KMS-11 (cell line): ENCODE measurements around the gene PSMD6.

Experiments used
- H2AFZ ChIP-seq: fragments of 200-600 bp; sonication (generic); 2 replicates; pipeline ENCODE4 v1.6.1; 2016; ENCODE audit warnings: antibody characterized with exemption, mixed run types, low read depth
- H3K27ac ChIP-seq: fragments of 200-600 bp; sonication (generic); 2 replicates; pipeline ENCODE4 v1.6.1; 2016; ENCODE audit warnings: mild to moderate bottlenecking, mixed run types
- H3K27me3 ChIP-seq: fragments of 200-600 bp; sonication (generic); 2 replicates; pipeline ENCODE4 v1.6.1; 2017; ENCODE audit warnings: mild to moderate bottlenecking, low read depth, mixed run types, moderate library complexity; ENCODE audit not compliant: insufficient read depth
- H3K36me3 ChIP-seq: fragments of 200-600 bp; sonication (generic); 2 replicates; pipeline ENCODE4 v1.6.1; 2017; ENCODE audit warnings: mild to moderate bottlenecking, mixed run types; ENCODE audit not compliant: insufficient read depth
- H3K4me1 ChIP-seq: fragments of 200-600 bp; sonication (generic); 2 replicates; pipeline ENCODE4 v1.6.1; 2016; ENCODE audit warnings: mild to moderate bottlenecking, low read depth, mixed run types; ENCODE audit not compliant: poor library complexity, severe bottlenecking
- H3K4me2 ChIP-seq: fragments of 200-600 bp; sonication (generic); 2 replicates; pipeline ENCODE4 v1.7.0; 2016; ENCODE audit warnings: mild to moderate bottlenecking, mixed run types
- H3K4me3 ChIP-seq: fragments of 200-600 bp; sonication (generic); IDR thresholded peaks from 2 replicates; pipeline ENCODE4 v1.6.1; 2017; ENCODE audit warnings: low read depth, low read length, mixed read lengths; ENCODE audit not compliant: insufficient read depth
- H3K79me2 ChIP-seq: fragments of 200-600 bp; sonication (generic); 2 replicates; pipeline ENCODE4 v1.6.1; 2016; ENCODE audit warnings: low read depth, mixed run types; ENCODE audit not compliant: insufficient read depth
- H3K9ac ChIP-seq: fragments of 200-600 bp; sonication (generic); 2 replicates; pipeline ENCODE4 v1.6.1; 2016; ENCODE audit warnings: mild to moderate bottlenecking, mixed run types
- H4K20me1 ChIP-seq: fragments of 200-600 bp; sonication (generic); 2 replicates; pipeline ENCODE4 v1.6.1; 2016; ENCODE audit warnings: mild to moderate bottlenecking, mixed run types; ENCODE audit not compliant: insufficient read depth
- CTCF ChIP-seq: fragments of 200-600 bp; sonication (generic); conservative IDR thresholded peaks from 2 replicates; pipeline ENCODE4 v1.6.1; 2017; ENCODE audit warnings: low read depth, mild to moderate bottlenecking, antibody characterized with exemption, low read length, moderate library complexity, mixed read lengths

PSMD6 gene

GRCh38 chr3:64055076-64055475, 31.8 kb upstream of the PSMD6 start:
- H2AFZ ChIP-seq, result no peak overlapping the region
- no peaks in the 10 kb centered on the region for H3K36me3 ChIP-seq
- no peak overlapping the region for H3K9ac ChIP-seq
- no peak overlapping the region for H3K27ac ChIP-seq
- TF ChIP-seq CTCF, result no peak
- no peak overlapping the region for H3K4me3 ChIP-seq
- H4K20me1 ChIP-seq, result no peaks in the 10 kb centered on the region
- H3K4me2 ChIP-seq, result no peak overlapping the region
- no peaks in the 10 kb centered on the region for H3K4me1 ChIP-seq
- H3K79me2 ChIP-seq, result no peaks in the 10 kb centered on the region
- no peaks in the 10 kb centered on the region for H3K27me3 ChIP-seq

GRCh38 chr3:64054488-64054887, 31.2 kb upstream of the PSMD6 start:
- H3K79me2 ChIP-seq, result no peaks in the 10 kb centered on the region
- H3K9ac ChIP-seq, result no peak overlapping the region
- H3K27ac ChIP-seq, result no peak overlapping the region
- H3K4me1 ChIP-seq, result no peaks in the 10 kb centered on the region
- H3K4me2 ChIP-seq, result no peak overlapping the region
- no peaks in the 10 kb centered on the region for H4K20me1 ChIP-seq
- no peak overlapping the region for H2AFZ ChIP-seq
- H3K27me3 ChIP-seq, result no peaks in the 10 kb centered on the region
- TF ChIP-seq CTCF, result no peak
- H3K36me3 ChIP-seq, result no peaks in the 10 kb centered on the region
- no peak overlapping the region for H3K4me3 ChIP-seq

- Histone ChIP-seq H3K4me1 (no peaks in the 10 kb centered on the region), H2AFZ (no peak overlapping the region), H3K9ac (no peak overlapping the region), H3K4me3 (no peak overlapping the region), H3K79me2 (no peaks in the 10 kb centered on the region), H3K4me2 (no peak overlapping the region), H3K36me3 (no peaks in the 10 kb centered on the region), H3K27ac (no peak overlapping the region), H4K20me1 (no peaks in the 10 kb centered on the region), H3K27me3 (no peaks in the 10 kb centered on the region)
- no peak for TF ChIP-seq CTCF
Measured at GRCh38 chr3:64053581-64053980, 30.3 kb upstream of the PSMD6 start.

GRCh38 chr3:64053117-64053516, 29.8 kb upstream of the PSMD6 start:
- Histone ChIP-seq H3K79me2 (no peaks in the 10 kb centered on the region), H2AFZ (no peak overlapping the region), H3K27ac (no peak overlapping the region), H3K9ac (no peak overlapping the region), H3K36me3 (no peaks in the 10 kb centered on the region), H3K4me1 (no peaks in the 10 kb centered on the region), H4K20me1 (no peaks in the 10 kb centered on the region), H3K4me2 (no peak overlapping the region), H3K4me3 (no peak overlapping the region), H3K27me3 (no peaks in the 10 kb centered on the region)
- no peak for TF ChIP-seq CTCF

- Histone ChIP-seq H2AFZ (no peak overlapping the region), H3K27me3 (no peaks in the 10 kb centered on the region), H3K4me3 (no peak overlapping the region), H4K20me1 (no peaks in the 10 kb centered on the region), H3K79me2 (no peaks in the 10 kb centered on the region), H3K4me2 (no peak overlapping the region), H3K36me3 (no peaks in the 10 kb centered on the region), H3K9ac (no peak overlapping the region), H3K27ac (no peak overlapping the region), H3K4me1 (no peaks in the 10 kb centered on the region)
- TF ChIP-seq CTCF, result no peak
Measured at GRCh38 chr3:64049832-64050231, 26.5 kb upstream of the PSMD6 start.
